ENCODE data around the gene PLXNB3.

The PLXNB3 gene

DNA sequence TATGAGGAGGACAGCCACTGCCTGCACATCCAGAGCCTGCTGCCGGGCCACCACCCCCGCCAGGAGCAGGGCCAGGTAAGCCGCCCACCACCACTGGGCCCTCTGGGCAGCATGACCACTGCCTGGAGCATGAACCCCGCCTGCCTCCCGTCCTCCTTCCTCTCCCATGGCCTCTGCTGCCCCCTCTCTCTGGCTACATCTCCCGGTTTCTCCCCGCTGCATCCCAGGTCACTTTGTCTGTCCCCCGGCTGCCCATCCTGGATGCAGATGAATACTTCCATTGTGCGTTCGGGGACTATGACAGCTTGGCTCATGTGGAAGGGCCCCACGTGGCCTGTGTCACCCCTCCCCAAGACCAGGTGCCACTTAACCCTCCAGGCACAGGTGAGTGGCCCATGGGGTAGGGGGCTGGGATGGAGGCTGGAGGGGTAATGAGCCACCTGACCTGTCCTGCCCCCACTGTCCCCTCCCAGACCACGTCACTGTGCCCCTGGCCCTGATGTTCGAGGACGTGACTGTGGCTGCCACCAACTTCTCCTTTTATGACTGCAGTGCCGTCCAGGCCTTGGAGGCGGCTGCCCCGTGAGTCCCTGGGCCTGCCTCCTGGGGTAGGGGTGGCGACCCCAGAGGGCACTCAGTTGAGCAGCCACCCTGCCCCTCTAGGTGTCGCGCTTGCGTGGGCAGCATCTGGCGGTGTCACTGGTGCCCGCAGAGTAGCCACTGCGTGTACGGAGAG is 6.0 kb downstream of the PLXNB3 start:
- H3K9ac ChIP-seq (ENCODE audit: low read length): no peak overlapping the region
- H3K36me3 ChIP-seq (ENCODE audit: low read length): no peaks in the 10 kb centered on the region
- H3K27ac ChIP-seq (ENCODE audit: low read depth, low read length): no peak overlapping the region
- no peak overlapping the region for H3K4me3 ChIP-seq (ENCODE audit: insufficient read depth, low read length, poor library complexity, severe bottlenecking)
- TF ChIP-seq EZH2phosphoT487 (conservative IDR thresholded peaks at IDR 0.05; ENCODE audit: low read length): no peak
- TF ChIP-seq, protein P1, sequence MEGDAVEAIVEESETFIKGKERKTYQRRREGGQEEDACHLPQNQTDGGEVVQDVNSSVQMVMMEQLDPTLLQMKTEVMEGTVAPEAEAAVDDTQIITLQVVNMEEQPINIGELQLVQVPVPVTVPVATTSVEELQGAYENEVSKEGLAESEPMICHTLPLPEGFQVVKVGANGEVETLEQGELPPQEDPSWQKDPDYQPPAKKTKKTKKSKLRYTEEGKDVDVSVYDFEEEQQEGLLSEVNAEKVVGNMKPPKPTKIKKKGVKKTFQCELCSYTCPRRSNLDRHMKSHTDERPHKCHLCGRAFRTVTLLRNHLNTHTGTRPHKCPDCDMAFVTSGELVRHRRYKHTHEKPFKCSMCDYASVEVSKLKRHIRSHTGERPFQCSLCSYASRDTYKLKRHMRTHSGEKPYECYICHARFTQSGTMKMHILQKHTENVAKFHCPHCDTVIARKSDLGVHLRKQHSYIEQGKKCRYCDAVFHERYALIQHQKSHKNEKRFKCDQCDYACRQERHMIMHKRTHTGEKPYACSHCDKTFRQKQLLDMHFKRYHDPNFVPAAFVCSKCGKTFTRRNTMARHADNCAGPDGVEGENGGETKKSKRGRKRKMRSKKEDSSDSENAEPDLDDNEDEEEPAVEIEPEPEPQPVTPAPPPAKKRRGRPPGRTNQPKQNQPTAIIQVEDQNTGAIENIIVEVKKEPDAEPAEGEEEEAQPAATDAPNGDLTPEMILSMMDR (IDR thresholded peaks at IDR 0.05; ENCODE audit: insufficient read depth, low read length, poor library complexity, severe bottlenecking): no peak
- no peaks in the 10 kb centered on the region for H3K79me2 ChIP-seq (ENCODE audit: insufficient read depth, low read length)
- H3K9me2 ChIP-seq (replicated peaks; ENCODE audit: insufficient read depth, low read length): no peaks in the 10 kb centered on the region
- H2AFZ ChIP-seq (ENCODE audit: low read depth, low read length, severe bottlenecking): no peak overlapping the region
- no peaks in the 10 kb centered on the region for H4K20me1 ChIP-seq (ENCODE audit: low read depth, low read length)
- H3F3A ChIP-seq (ENCODE audit: insufficient read depth): no peaks in the 10 kb centered on the region
- no peaks in the 10 kb centered on the region for H3K27me3 ChIP-seq (ENCODE audit: low read length)
- H3K4me2 ChIP-seq (ENCODE audit: low read depth, low read length, poor library complexity, severe bottlenecking): no peak overlapping the region
- H3K9me3 ChIP-seq (ENCODE audit: insufficient read depth, low read length): no peaks in the 10 kb centered on the region

DNA sequence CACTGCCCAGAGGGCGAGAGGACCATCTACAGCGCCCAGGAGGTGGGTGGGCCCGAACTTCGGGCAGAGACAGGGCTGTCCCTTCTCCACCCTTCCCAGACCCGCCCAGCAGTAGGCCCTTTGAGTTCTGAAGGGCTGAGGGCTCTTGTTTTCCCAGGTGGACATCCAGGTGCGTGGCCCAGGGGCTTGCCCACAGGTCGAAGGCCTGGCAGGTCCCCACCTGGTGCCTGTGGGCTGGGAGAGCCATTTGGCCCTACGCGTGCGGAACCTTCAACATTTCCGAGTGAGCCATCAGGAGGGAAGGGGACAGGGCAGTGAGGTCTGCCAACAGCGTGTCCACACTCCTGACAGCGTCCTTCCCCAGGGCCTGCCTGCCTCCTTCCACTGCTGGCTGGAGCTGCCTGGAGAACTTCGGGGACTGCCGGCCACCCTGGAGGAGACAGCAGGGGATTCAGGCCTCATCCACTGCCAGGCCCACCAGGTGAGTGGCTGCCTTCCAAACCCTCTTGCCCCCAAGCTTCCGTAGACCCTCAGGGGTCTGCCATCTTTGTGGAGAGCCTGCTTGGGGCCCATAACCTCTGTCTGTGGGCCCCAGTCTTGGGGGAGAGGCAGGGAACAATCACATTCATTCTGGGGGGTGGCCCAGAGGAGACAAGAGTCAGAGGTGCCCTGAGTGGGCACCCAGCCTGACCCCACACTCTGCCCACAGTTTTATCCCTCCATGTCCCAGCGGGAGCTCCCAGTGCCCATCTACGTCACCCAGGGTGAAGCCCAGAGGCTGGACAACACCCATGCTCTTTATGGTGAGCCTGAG is 6.8 kb downstream of the PLXNB3 start:
- Histone ChIP-seq H3K9ac (ENCODE audit: low read length) (no peak overlapping the region), H4K20me1 (ENCODE audit: low read depth, low read length) (no peaks in the 10 kb centered on the region), H3K36me3 (ENCODE audit: low read length) (no peaks in the 10 kb centered on the region), H3K79me2 (ENCODE audit: insufficient read depth, low read length) (no peaks in the 10 kb centered on the region), H3K4me2 (ENCODE audit: low read depth, low read length, poor library complexity, severe bottlenecking) (no peak overlapping the region), H3K9me2 (replicated peaks; ENCODE audit: insufficient read depth, low read length) (no peaks in the 10 kb centered on the region), H2AFZ (ENCODE audit: low read depth, low read length, severe bottlenecking) (no peak overlapping the region), H3K27me3 (ENCODE audit: low read length) (no peaks in the 10 kb centered on the region), H3F3A (ENCODE audit: insufficient read depth) (no peaks in the 10 kb centered on the region), H3K4me3 (ENCODE audit: insufficient read depth, low read length, poor library complexity, severe bottlenecking) (no peak overlapping the region), H3K27ac (ENCODE audit: low read depth, low read length) (no peak overlapping the region), H3K9me3 (ENCODE audit: insufficient read depth, low read length) (no peaks in the 10 kb centered on the region)
- TF ChIP-seq, protein P1 (IDR thresholded peaks at IDR 0.05; ENCODE audit: insufficient read depth, low read length, poor library complexity, severe bottlenecking): no peak
- no peak for TF ChIP-seq EZH2phosphoT487 (conservative IDR thresholded peaks at IDR 0.05; ENCODE audit: low read length)

DNA sequence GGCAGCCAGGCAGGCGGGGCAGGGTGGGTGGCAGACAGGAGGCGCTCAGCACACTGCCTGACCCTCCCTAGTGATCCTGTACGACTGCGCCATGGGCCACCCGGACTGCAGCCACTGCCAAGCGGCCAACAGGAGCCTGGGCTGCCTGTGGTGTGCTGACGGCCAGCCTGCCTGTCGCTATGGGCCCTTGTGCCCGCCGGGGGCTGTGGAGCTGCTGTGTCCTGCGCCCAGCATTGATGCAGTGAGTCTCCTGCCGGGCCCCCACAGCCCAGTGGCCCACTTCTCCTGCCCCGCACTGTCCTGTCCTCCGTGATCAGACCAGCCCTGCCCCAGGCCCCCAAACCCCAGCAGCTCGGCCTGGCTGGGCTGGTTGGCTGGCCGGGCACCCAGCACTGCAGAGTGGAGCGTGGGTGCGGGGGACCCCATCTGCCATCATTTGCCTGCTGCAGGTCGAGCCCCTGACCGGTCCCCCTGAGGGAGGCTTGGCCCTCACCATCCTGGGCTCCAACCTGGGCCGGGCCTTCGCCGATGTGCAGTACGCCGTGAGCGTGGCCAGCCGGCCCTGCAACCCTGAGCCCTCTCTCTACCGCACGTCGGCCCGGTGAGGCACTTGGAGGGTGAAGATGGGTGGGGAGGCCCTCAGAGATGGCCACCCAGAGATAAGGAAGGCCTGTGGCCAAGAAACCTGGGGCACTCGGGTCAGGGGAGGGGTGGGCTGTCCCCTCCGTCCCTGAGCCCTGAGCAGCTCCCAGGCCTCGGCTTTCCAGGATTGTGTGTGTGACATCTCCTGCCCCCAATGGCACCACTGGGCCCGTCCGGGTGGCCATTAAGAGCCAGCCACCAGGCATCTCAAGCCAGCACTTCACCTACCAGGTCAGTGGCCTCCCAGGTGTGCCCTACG is 7.6 kb downstream of the PLXNB3 start:
- Histone ChIP-seq H4K20me1 (ENCODE audit: low read depth, low read length) (no peaks in the 10 kb centered on the region), H3K9ac (ENCODE audit: low read length) (no peak overlapping the region), H3K9me3 (ENCODE audit: insufficient read depth, low read length) (no peaks in the 10 kb centered on the region), H3K27me3 (ENCODE audit: low read length) (no peaks in the 10 kb centered on the region), H2AFZ (ENCODE audit: low read depth, low read length, severe bottlenecking) (no peak overlapping the region), H3K4me3 (ENCODE audit: insufficient read depth, low read length, poor library complexity, severe bottlenecking) (no peak overlapping the region), H3F3A (ENCODE audit: insufficient read depth) (no peaks in the 10 kb centered on the region), H3K27ac (ENCODE audit: low read depth, low read length) (no peak overlapping the region), H3K4me2 (ENCODE audit: low read depth, low read length, poor library complexity, severe bottlenecking) (no peak overlapping the region), H3K79me2 (ENCODE audit: insufficient read depth, low read length) (no peaks in the 10 kb centered on the region), H3K36me3 (ENCODE audit: low read length) (no peaks in the 10 kb centered on the region), H3K9me2 (replicated peaks; ENCODE audit: insufficient read depth, low read length) (no peaks in the 10 kb centered on the region)
- TF ChIP-seq, protein P1 (IDR thresholded peaks at IDR 0.05; ENCODE audit: insufficient read depth, low read length, poor library complexity, severe bottlenecking): no peak
- no peak for TF ChIP-seq EZH2phosphoT487 (conservative IDR thresholded peaks at IDR 0.05; ENCODE audit: low read length)
